BLaER1 treated with 17β-estradiol and CSF1 and Interleukin-3, amounts not matched to agents 10 nM and 100 nM (cell line): ENCODE data around the gene SCGB3A1.

Experiments used
- H3K27ac ChIP-seq, 11 experiments: shearing (Covaris generic); formaldehyde crosslinking; 2 replicates each; pipeline ENCODE4 v1.8.1; 2022
- H3K27me3 ChIP-seq, 11 experiments: shearing (Covaris generic); formaldehyde crosslinking; 2 replicates each; pipeline ENCODE4 v1.8.1; 2022
- H3K36me3 ChIP-seq, 11 experiments: shearing (Covaris generic); formaldehyde crosslinking; 2 replicates each; pipeline ENCODE4 v1.8.1; 2022
- H3K4me1 ChIP-seq, 10 experiments: shearing (Covaris generic); formaldehyde crosslinking; 2 replicates each; pipeline ENCODE4 v1.8.1; 2022
- H3K4me2 ChIP-seq, 11 experiments: shearing (Covaris generic); formaldehyde crosslinking; 2 replicates each; pipeline ENCODE4 v1.8.1; 2022
- H3K4me3 ChIP-seq, 10 experiments: shearing (Covaris generic); formaldehyde crosslinking; 2 replicates each; pipeline ENCODE4 v1.8.1; 2022
- H3K9ac ChIP-seq, 11 experiments: shearing (Covaris generic); formaldehyde crosslinking; 2 replicates each; pipeline ENCODE4 v1.8.1; 2022
- H3K9me3 ChIP-seq, 11 experiments: shearing (Covaris generic); formaldehyde crosslinking; replicated peaks in 1 of 11; 2 replicates each; pipeline ENCODE4 v1.8.1; 2022
- H4K20me1 ChIP-seq, 11 experiments: shearing (Covaris generic); formaldehyde crosslinking; 2 replicates each; pipeline ENCODE4 v1.8.1; 2022
- Cebpa-rat ChIP-seq, 11 experiments: shearing (Covaris generic); IDR thresholded peaks; 2 replicates each; pipeline ENCODE4 v1.8.1; 2022

SCGB3A1 gene

DNA sequence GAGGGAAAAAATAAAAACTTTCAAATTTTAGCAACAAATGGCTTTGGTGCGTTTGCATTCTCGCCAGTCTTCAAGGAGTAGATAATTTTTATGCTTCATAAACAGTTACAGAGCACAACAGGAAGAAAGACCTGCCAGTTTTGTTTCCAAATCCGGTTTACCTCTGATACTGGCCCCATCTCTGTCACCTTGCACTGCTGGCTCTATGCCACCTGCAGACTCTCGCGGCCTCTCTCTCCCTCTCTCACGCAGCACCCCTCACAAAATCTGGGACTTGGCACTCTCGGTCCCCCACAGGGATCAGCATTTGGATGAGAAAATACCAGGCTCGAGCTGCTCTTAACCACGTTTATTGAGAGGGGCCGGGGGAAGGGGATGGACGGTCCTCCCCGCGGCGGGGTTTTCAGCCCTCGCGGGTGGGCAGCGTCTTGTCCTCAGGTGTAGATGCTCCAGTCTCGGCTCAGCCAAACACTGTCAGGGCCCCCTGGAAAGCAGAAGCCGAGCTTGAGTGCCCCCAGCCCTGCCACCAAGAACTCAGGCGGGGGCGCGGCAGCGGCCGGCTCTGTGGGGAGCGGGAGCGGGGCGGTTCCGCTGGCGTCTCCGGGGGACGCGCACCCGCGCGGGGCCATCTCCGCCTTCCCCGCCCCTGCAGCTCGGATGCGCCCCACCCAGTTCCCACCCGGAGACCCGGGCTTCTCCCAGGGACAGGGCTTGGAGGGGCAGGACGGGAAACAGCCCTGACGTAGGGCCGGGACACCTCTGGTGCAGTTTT is 1.3 kb downstream of the SCGB3A1 start:
- H3K36me3 ChIP-seq: no peaks in the 10 kb centered on the region
- peaks cover 0 to 25% (median 7%) of the 10 kb centered on the region in 10 experiments; a peak in 10 of 20 replicates for H3K4me1 ChIP-seq
- H4K20me1 ChIP-seq: peaks cover 0 to 21% (median 0%) of the 10 kb centered on the region in 11 experiments; a peak in 7 of 22 replicates
- H3K27ac ChIP-seq: no peak overlapping the region
- H3K27me3 ChIP-seq: peaks cover 41 to 58% (median 50%) of the 10 kb centered on the region in 11 experiments
- H3K4me3 ChIP-seq: no peak overlapping the region
- TF ChIP-seq Cebpa-rat (IDR thresholded peaks at IDR 0.05): no peak
- no peak overlapping the region for H3K9ac ChIP-seq
- H3K9me3 ChIP-seq: peaks cover 0 to 3% (median 0%) of the 10 kb centered on the region in 11 experiments; a peak in 1 of 22 replicates
- H3K4me2 ChIP-seq: no peak overlapping the region

DNA sequence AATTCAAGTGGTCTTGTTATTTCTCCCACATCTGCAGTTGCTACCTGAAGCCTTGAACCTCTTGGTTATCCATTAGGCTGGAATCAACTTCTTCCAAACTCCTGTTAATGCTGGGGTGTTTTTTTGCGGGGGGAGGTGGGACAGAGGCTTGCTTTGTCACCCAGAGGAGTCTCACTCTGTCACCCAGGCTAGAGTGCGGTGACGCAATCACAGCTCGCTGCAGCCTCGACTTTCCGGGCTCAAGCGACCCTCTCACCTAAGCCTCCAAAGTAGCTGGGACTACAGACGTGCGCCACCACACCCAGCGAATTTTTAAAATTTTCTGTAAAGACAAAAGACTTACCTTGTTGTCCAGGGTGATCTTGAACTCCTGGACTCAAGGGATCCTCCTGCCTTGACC is 4.4 kb downstream of the SCGB3A1 start:
- TF ChIP-seq Cebpa-rat (IDR thresholded peaks at IDR 0.05): no peak

DNA sequence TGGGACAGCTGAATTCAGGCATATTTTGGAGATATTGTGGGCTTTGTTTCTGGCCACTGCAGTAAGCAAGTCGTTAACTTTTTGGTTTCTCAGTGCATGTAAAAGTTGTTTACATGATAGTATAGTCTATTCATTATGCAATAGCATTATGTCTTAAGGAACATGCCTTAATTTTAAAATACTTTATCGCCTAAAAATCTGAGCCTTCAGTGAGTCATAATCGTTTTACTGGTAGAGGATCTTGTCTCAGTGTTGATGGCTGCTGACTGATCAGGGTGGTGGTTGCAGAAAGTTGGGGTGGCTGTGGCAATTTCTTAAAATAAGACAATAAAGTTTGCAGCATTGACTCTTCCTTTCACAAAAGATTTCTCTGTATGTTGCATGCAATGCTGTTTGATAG is 5.1 kb downstream of the SCGB3A1 start:
- Histone ChIP-seq H3K9me3 (peaks cover 0 to 12% (median 0%) of the 10 kb centered on the region in 11 experiments; a peak in 4 of 22 replicates), H3K4me1 (peaks cover 0 to 19% (median under 1%) of the 10 kb centered on the region in 10 experiments; a peak in 10 of 20 replicates), H3K4me2 (no peak overlapping the region), H3K27ac (no peak overlapping the region), H4K20me1 (peaks cover 0 to 13% (median 0%) of the 10 kb centered on the region in 11 experiments; a peak in 7 of 22 replicates), H3K9ac (no peak overlapping the region), H3K36me3 (peaks cover 0 to 6% (median 0%) of the 10 kb centered on the region in 11 experiments; a peak in 2 of 22 replicates), H3K4me3 (no peak overlapping the region), H3K27me3 (peaks cover 20 to 31% (median 27%) of the 10 kb centered on the region in 11 experiments)
- no peak for TF ChIP-seq Cebpa-rat (IDR thresholded peaks at IDR 0.05)

More for the DNA sequence above, 4.4 kb downstream of the SCGB3A1 start:
- H3K4me1 ChIP-seq: peaks cover 0 to 25% (median 7%) of the 10 kb centered on the region in 10 experiments; a peak in 10 of 20 replicates
- peaks cover 0 to 12% (median 0%) of the 10 kb centered on the region in 11 experiments; a peak in 4 of 22 replicates for H3K9me3 ChIP-seq
- peaks cover 27 to 37% (median 34%) of the 10 kb centered on the region in 11 experiments for H3K27me3 ChIP-seq
- H3K27ac ChIP-seq: no peak overlapping the region
- H3K9ac ChIP-seq: no peak overlapping the region
- no peaks in the 10 kb centered on the region for H3K36me3 ChIP-seq
- H3K4me2 ChIP-seq: no peak overlapping the region
- H4K20me1 ChIP-seq: peaks cover 0 to 20% (median 0%) of the 10 kb centered on the region in 11 experiments; a peak in 8 of 22 replicates
- no peak overlapping the region for H3K4me3 ChIP-seq

DNA sequence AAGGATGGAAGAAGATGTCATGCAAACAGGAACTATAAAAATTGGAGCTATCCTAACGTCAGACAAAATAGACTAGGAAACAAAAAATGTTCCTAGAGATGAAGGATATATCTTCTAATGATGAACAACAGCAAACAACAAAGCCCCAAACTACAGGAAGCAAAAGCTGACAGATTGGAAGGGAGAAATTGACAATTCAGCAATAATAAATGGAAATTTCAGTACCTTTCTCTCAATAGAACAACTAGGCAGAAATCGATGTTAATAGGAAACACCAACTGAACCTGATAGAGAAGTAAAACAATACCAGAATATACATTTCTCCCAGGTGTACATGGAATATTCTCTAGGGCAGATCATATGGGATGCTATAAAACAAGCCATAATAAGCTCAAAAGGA is 7.6 kb downstream of the SCGB3A1 start:
- Histone ChIP-seq H3K27ac (no peak overlapping the region), H3K36me3 (peaks cover 0 to 17% (median 10%) of the 10 kb centered on the region in 11 experiments; a peak in 16 of 22 replicates), H3K9ac (no peak overlapping the region), H3K27me3 (peaks cover 0 to 6% (median 3%) of the 10 kb centered on the region in 11 experiments; a peak in 7 of 22 replicates), H3K4me1 (peaks cover 0 to 20% (median 0%) of the 10 kb centered on the region in 10 experiments; a peak in 3 of 20 replicates), H3K4me3 (no peak overlapping the region), H3K9me3 (peaks cover 0 to 12% (median 0%) of the 10 kb centered on the region in 11 experiments; a peak in 4 of 22 replicates), H4K20me1 (no peaks in the 10 kb centered on the region; a peak in 1 of 22 replicates), H3K4me2 (no peak overlapping the region)
- no peak for TF ChIP-seq Cebpa-rat (IDR thresholded peaks at IDR 0.05)

DNA sequence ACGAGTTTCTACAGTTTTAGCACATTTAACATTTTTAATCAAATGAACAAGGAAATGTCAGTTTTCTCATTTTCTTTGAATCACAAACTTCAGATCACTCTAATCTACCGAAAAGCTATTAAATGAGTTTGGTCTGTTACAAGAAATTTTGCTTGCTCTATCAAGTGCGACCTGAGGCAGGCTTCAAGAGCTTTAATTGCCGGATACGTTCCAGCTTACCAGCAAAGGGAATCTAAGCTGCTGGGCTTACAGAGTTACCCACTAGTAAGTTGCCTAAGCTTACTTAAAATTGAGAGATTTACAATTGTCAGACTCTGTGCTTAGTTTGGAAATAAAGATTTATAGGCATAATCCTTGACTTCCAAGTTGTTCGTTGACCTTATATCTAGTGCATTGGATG is 10.6 kb downstream of the SCGB3A1 start:
- Histone ChIP-seq H3K27ac (no peak overlapping the region), H3K27me3 (no peaks in the 10 kb centered on the region), H3K9me3 (peaks cover 0 to 12% (median 0%) of the 10 kb centered on the region in 11 experiments; a peak in 4 of 22 replicates), H4K20me1 (no peaks in the 10 kb centered on the region; a peak in 1 of 22 replicates), H3K4me1 (0 out of 20 replicates have a peak, but pooled peaks cover 0 to 6% (median 0%) of the 10 kb centered on the region in 10 experiments), H3K9ac (no peak overlapping the region), H3K36me3 (peaks cover 29 to 48% (median 40%) of the 10 kb centered on the region in 11 experiments), H3K4me2 (no peak overlapping the region), H3K4me3 (no peak overlapping the region)
- no peak for TF ChIP-seq Cebpa-rat (IDR thresholded peaks at IDR 0.05)

DNA sequence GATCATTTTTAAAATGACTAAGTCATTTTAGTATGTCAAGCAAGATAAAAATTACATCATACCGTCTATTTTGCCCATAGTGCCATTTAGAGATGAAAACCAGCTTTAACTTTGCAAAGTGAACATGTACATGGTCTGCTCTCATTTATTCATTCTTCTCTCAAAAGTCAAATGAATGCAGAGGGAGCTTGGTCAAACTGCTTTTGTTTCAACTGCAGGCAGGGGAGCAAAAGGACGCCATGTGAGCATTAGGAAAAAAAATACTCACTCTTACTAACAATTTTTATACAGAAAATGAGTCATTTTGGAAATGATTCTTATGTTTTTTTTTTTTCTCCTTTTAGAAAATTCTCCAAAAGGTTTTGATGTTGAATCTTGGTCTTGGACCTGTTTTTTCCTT is 15.7 kb downstream of the SCGB3A1 start:
- Histone ChIP-seq H3K36me3 (peaks cover 79 to 93% (median 91%) of the 10 kb centered on the region in 11 experiments), H4K20me1 (no peaks in the 10 kb centered on the region), H3K4me1 (0 out of 20 replicates have a peak, but pooled peaks cover 0 to under 1% (median 0%) of the 10 kb centered on the region in 10 experiments), H3K4me3 (no peak overlapping the region), H3K27me3 (no peaks in the 10 kb centered on the region), H3K9ac (no peak overlapping the region), H3K27ac (no peak overlapping the region), H3K9me3 (no peaks in the 10 kb centered on the region), H3K4me2 (no peak overlapping the region)
- no peak for TF ChIP-seq Cebpa-rat (IDR thresholded peaks at IDR 0.05)

DNA sequence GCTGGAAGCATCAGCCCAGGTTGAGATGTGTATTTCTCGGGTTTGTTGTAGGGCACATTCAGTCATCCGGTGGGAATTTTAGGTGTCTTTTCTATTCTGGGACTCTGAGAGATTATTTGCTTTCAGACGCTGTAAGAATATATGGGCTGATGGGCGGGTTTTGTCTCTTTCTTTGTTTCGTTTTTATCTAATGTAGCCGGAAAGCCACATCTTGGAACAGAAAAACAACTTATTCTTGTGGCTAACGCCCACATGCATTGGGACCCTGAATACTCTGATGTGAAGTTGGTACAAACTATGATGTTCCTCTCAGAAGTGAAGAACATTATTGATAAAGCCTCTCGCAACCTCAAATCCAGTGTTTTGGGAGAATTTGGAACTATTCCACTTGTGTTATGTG is 22.4 kb downstream of the SCGB3A1 start:
- H3K4me2 ChIP-seq: no peak overlapping the region
- no peak for TF ChIP-seq Cebpa-rat (IDR thresholded peaks at IDR 0.05)
- H3K4me1 ChIP-seq: no peaks in the 10 kb centered on the region
- H3K9ac ChIP-seq: no peak overlapping the region
- peaks cover 97 to 100% (median 100%) of the 10 kb centered on the region in 11 experiments for H3K36me3 ChIP-seq
- H3K27me3 ChIP-seq: no peaks in the 10 kb centered on the region
- no peak overlapping the region for H3K27ac ChIP-seq
- no peak overlapping the region for H3K4me3 ChIP-seq
- no peaks in the 10 kb centered on the region for H3K9me3 ChIP-seq
- peaks cover 0 to 14% (median 2%) of the 10 kb centered on the region in 11 experiments; a peak in 9 of 22 replicates for H4K20me1 ChIP-seq

DNA sequence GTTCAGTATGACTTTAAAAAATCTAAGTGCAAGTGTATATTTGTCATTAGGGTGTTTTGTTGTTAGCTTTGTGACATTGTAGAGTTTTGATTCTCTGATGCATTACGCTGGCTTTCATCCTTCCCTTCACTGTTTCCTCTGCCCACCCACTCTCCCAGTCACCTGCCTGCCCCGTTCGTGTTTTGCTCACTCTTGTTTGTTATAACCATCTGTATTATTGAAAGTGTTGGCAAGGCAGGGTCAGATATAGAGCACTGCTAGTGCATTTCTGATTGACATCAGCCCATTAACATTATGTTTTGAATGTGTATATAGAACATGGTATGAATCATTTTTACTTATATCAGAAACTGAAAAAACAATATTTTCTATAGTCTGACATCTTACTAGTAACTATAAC is 27.3 kb downstream of the SCGB3A1 start:
- H3K9ac ChIP-seq: no peak overlapping the region
- peaks cover 0 to 17% (median 3%) of the 10 kb centered on the region in 11 experiments; a peak in 4 of 22 replicates for H3K9me3 ChIP-seq
- H3K36me3 ChIP-seq: peaks cover 94 to 100% (median 99%) of the 10 kb centered on the region in 11 experiments
- H4K20me1 ChIP-seq: peaks cover 9 to 50% (median 20%) of the 10 kb centered on the region in 11 experiments; a peak in 17 of 22 replicates
- no peak for TF ChIP-seq Cebpa-rat (IDR thresholded peaks at IDR 0.05)
- no peaks in the 10 kb centered on the region for H3K27me3 ChIP-seq
- no peak overlapping the region for H3K4me2 ChIP-seq
- H3K27ac ChIP-seq: no peak overlapping the region
- no peak overlapping the region for H3K4me3 ChIP-seq
- H3K4me1 ChIP-seq: no peaks in the 10 kb centered on the region

DNA sequence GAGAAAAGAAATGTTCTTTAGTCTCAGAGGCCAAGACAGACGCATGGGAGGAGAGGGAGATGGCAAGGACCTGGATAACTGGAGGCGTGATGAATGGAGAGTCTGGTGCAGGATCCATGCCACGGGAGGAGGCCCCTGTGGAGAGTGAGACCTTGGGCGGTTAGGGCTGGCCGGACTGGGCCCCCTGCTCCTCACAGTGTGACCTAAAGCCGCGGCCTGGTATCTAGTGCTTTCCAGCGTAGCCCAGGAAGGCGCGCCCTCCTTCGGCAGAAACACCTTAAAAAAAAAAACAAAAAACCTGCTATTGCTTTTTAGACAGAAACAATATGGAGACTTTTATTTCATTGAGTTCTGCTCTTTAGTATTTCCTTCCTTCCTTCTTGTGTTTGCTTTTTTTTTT is 33.1 kb downstream of the SCGB3A1 start:
- H3K27ac ChIP-seq: no peak overlapping the region
- peaks cover 91 to 100% (median 98%) of the 10 kb centered on the region in 11 experiments for H3K36me3 ChIP-seq
- H3K4me1 ChIP-seq: no peaks in the 10 kb centered on the region
- no peak overlapping the region for H3K4me3 ChIP-seq
- peaks cover 0 to 17% (median 3%) of the 10 kb centered on the region in 11 experiments; a peak in 5 of 22 replicates for H3K9me3 ChIP-seq
- H3K9ac ChIP-seq: no peak overlapping the region
- no peak overlapping the region for H3K4me2 ChIP-seq
- peaks cover 5 to 79% (median 31%) of the 10 kb centered on the region in 11 experiments; a peak in 15 of 22 replicates for H4K20me1 ChIP-seq
- no peaks in the 10 kb centered on the region for H3K27me3 ChIP-seq
- no peak for TF ChIP-seq Cebpa-rat (IDR thresholded peaks at IDR 0.05)
